Hepatocyte (in vitro differentiated cells): Measurements from ENCODE around the gene MMRN2. TPM values are rescaled to one million over a fixed set of nuclear protein-coding genes. Genes with fewer than 3 reads are reported as not detected.
A peak's percentile ranks its signal among the peaks of the same experiment; 100 is the strongest.

Experiments
- DNase-seq: peaks from one replicate; pipeline ENCODE4 v3.0.0-alpha.2; 2016; ENCODE audit warnings: low spot score
- H2AFZ ChIP-seq: fragments of 200-600 bp; sonication (generic); 2 replicates; pipeline ENCODE4 v1.6.0; 2016; ENCODE audit warnings: antibody characterized with exemption, mild to moderate bottlenecking
- H3K27ac ChIP-seq: fragments of 200-600 bp; sonication (generic); 2 replicates; pipeline ENCODE4 v1.5.1; 2016; ENCODE audit warnings: mild to moderate bottlenecking
- H3K27me3 ChIP-seq: fragments of 200-600 bp; sonication (generic); 2 replicates; pipeline ENCODE4 v1.6.1; 2016
- H3K36me3 ChIP-seq: fragments of 200-600 bp; sonication (generic); replicated peaks from 2 replicates; pipeline ENCODE4 v1.5.1; 2016; ENCODE audit warnings: low read depth; ENCODE audit not compliant: insufficient read depth
- H3K4me1 ChIP-seq: fragments of 200-600 bp; sonication (generic); 2 replicates; pipeline ENCODE4 v1.5.1; 2016; ENCODE audit warnings: mild to moderate bottlenecking, moderate library complexity; ENCODE audit not compliant: insufficient read depth
- H3K4me2 ChIP-seq: fragments of 200-600 bp; sonication (generic); 2 replicates; pipeline ENCODE4 v1.6.0; 2016
- H3K4me3 ChIP-seq: fragments of 200-600 bp; sonication (generic); 2 replicates; pipeline ENCODE4 v1.5.1; 2016; ENCODE audit warnings: mild to moderate bottlenecking
- H3K79me2 ChIP-seq: fragments of 200-600 bp; sonication (generic); 2 replicates; pipeline ENCODE4 v1.6.0; 2017; ENCODE audit warnings: mild to moderate bottlenecking
- H3K9me2 ChIP-seq: fragments of 200-600 bp; sonication (generic); replicated peaks from 2 replicates; pipeline ENCODE4 v1.6.0; 2017; ENCODE audit warnings: mild to moderate bottlenecking; ENCODE audit not compliant: insufficient read depth
- H3K9me3 ChIP-seq: fragments of 200-600 bp; sonication (generic); 2 replicates; pipeline ENCODE4 v1.5.1; 2016; ENCODE audit warnings: low read depth, mild to moderate bottlenecking
- H4K20me1 ChIP-seq: fragments of 200-600 bp; sonication (generic); 2 replicates; pipeline ENCODE4 v1.6.0; 2016; ENCODE audit warnings: mild to moderate bottlenecking; ENCODE audit not compliant: insufficient read depth, poor library complexity, severe bottlenecking
- EZH2 ChIP-seq: fragments of 200-600 bp; sonication (generic); IDR thresholded peaks from 2 replicates; pipeline ENCODE4 v1.6.1; 2016; ENCODE audit warnings: antibody characterized with exemption, mild to moderate bottlenecking, borderline replicate concordance
- EZH2phosphoT487 ChIP-seq: fragments of 200-600 bp; sonication (generic); IDR thresholded peaks from one replicate; pipeline ENCODE4 v1.6.1; 2018; ENCODE audit warnings: antibody characterized with exemption, mild to moderate bottlenecking, low read depth, moderate library complexity; ENCODE audit not compliant: unreplicated experiment, severe bottlenecking
- WGBS: methylation state at CpG from one replicate; pipeline ENCODE4 v1.1.6; 2016; ENCODE audit warnings: low lambda C conversion rate; ENCODE audit errors: missing lambda C conversion rate; 5-methylcytosine and 5-hydroxymethylcytosine counted together
- polyA plus RNA-seq: library from polyadenylated mRNA; unstranded; fragments of >200 nt; fragmentation: Nextera tagmentation; extraction: Ambion mirVana; gene quantifications from 2 replicates; pipeline ENCODE4 v1.2.1, GENCODE V29; 2016
- total RNA-seq: library from RNA; depleted of rRNA; stranded (reverse); fragments of >200 nt; gene quantifications from 2 replicates; pipeline ENCODE4 v1.2.3, GENCODE V29; 2014
- TF ChIP-seq, protein P1 (sequence below): fragments of 200-600 bp; sonication (generic); IDR thresholded peaks from 2 replicates; pipeline ENCODE4 v1.5.1; 2016; ENCODE audit warnings: antibody characterized with exemption, mild to moderate bottlenecking; ENCODE audit not compliant: poor library complexity

MMRN2 gene
- total and polyA plus RNA-seq, 2 experiments from 2014 or later: 1.9 to 2.2 TPM

DNA sequence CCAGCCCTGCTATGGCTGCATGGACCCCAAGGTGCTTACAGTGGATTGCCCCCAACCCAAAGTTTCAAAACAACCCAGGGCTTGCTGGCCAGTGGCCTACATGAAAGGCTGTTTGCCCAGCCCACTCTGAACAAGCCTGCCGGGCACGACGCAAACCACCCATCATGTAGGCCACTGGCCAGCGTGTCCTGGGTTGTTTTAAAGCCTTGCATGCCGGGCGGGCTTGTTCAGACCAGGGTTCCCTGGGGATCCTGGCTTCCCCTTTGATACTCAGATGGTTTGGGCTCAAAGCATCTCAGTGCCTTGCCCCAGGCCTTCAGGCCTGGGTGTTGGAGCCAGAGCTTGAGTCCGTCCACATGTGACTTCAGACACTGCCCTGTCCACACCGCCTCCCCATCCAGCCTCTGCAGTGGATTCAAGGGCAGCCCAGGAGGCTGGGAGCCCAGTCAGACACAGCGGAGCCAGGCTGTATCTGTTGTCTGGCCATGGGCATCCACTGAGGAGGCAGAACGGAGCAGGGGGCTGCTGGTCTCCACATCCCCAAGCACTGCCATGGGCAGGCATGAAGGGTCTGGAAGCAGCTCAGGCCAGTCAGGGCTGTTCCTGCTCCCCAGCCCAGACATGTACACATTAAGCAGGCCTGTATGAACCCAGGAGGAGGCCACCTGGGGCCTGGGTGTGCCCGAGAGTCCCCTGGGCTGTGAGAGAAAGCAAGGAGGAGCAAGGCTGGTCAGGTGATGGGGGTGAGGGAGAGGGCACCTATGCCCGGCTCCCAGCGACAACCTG lies 6.8 kb upstream of the MMRN2 start:
- Histone ChIP-seq H3K4me2 (no peak overlapping the region), H3K9me3 (no peaks in the 10 kb centered on the region), H3K4me3 (no peak overlapping the region), H3K9me2 (no peaks in the 10 kb centered on the region), H3K4me1 (peaks cover 10% of the 10 kb centered on the region), H2AFZ (no peak overlapping the region), H3K79me2 (no peaks in the 10 kb centered on the region), H3K27me3 (no peaks in the 10 kb centered on the region), H3K36me3 (no peaks in the 10 kb centered on the region), H4K20me1 (no peaks in the 10 kb centered on the region), H3K27ac (no peak overlapping the region)
- no peak for TF ChIP-seq EZH2phosphoT487
- TF ChIP-seq, protein P1, sequence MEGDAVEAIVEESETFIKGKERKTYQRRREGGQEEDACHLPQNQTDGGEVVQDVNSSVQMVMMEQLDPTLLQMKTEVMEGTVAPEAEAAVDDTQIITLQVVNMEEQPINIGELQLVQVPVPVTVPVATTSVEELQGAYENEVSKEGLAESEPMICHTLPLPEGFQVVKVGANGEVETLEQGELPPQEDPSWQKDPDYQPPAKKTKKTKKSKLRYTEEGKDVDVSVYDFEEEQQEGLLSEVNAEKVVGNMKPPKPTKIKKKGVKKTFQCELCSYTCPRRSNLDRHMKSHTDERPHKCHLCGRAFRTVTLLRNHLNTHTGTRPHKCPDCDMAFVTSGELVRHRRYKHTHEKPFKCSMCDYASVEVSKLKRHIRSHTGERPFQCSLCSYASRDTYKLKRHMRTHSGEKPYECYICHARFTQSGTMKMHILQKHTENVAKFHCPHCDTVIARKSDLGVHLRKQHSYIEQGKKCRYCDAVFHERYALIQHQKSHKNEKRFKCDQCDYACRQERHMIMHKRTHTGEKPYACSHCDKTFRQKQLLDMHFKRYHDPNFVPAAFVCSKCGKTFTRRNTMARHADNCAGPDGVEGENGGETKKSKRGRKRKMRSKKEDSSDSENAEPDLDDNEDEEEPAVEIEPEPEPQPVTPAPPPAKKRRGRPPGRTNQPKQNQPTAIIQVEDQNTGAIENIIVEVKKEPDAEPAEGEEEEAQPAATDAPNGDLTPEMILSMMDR: no peak
- no peak for TF ChIP-seq EZH2
- peak; percentile 5 for DNase-seq
- WGBS: 91% methylated on average over 13 of the region's 13 CpGs

DNA sequence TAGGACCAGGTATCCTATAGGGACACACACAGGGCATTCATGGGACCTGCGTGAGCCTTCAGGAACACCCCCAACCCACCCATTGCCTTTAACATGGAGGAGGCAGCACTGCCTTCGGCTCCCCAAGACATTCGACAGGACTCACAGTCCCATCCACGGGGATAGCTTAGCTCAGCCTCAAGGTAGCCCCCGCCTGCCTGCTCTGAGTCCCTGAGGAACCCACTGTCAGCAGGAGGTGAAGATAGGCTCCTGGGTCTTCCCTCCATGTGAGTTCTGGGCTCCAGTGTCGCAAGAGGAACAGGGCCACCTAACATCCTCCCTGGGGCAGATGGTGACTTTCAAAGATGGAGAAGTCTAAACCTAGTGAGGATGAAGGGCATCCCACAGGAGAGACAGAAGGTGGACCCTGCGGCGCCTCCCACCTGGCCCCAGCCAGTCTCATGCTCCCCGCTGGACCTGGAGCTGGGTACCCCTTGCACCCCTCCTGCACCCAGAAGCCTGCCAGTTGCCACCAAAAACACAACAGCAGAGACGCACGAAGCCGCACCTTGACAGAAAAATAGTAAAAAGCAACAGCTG lies 6.0 kb upstream of the MMRN2 start:
- Histone ChIP-seq H3K4me2 (no peak overlapping the region), H3K4me3 (no peak overlapping the region), H3K9me3 (no peaks in the 10 kb centered on the region), H3K9me2 (no peaks in the 10 kb centered on the region), H4K20me1 (no peaks in the 10 kb centered on the region), H3K36me3 (no peaks in the 10 kb centered on the region), H3K4me1 (peaks cover 19% of the 10 kb centered on the region), H2AFZ (no peak overlapping the region), H3K27me3 (no peaks in the 10 kb centered on the region), H3K79me2 (no peaks in the 10 kb centered on the region), H3K27ac (no peak overlapping the region)
- no peak for DNase-seq
- 96% methylated on average over 12 of the region's 12 CpGs for WGBS
- TF ChIP-seq EZH2phosphoT487 (no peak), EZH2 (no peak)
- TF ChIP-seq, protein P1: no peak

DNA sequence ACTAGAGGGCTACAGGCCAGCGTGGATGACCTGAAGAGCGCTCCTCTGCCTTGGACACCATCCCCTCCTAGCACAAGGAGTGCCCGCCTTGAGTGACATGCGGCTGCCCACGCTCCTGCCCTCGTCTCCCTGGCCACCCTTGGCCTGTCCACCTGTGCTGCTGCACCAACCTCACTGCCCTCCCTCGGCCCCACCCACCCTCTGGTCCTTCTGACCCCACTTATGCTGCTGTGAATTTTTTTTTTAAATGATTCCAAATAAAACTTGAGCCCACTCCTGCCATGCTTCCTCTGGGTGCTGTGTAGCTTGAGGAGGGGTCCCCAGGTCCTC lies 5.5 kb upstream of the MMRN2 start:
- Histone ChIP-seq H3K4me3 (no peak overlapping the region), H4K20me1 (no peaks in the 10 kb centered on the region), H3K79me2 (no peaks in the 10 kb centered on the region), H3K36me3 (no peaks in the 10 kb centered on the region), H3K9me2 (no peaks in the 10 kb centered on the region), H3K4me1 (peaks cover 21% of the 10 kb centered on the region), H3K27me3 (no peaks in the 10 kb centered on the region), H3K27ac (no peak overlapping the region), H3K9me3 (no peaks in the 10 kb centered on the region), H2AFZ (no peak overlapping the region), H3K4me2 (no peak overlapping the region)
- WGBS: 95% methylated on average over 2 of the region's 7 CpGs
- DNase-seq: no peak
- TF ChIP-seq, protein P1: no peak
- TF ChIP-seq EZH2 (no peak), EZH2phosphoT487 (no peak)
